CD14-positive monocyte (primary cell): Measurements from ENCODE around the gene TUBG1. TPM values are rescaled to one million over a fixed set of nuclear protein-coding genes. Genes with fewer than 3 reads are reported as not detected.

Source experiments
- DNase-seq, 3 donors: peaks; one replicate each; pipeline ENCODE4 v3.0.0-alpha.2; 2011 to 2022
- H2AFZ ChIP-seq: 2 replicates; pipeline ENCODE4 v1.6.0; 2012; ENCODE audit warnings: mild to moderate bottlenecking, low read depth, low read length, inconsistent platforms; ENCODE audit not compliant: insufficient read depth, poor library complexity, severe bottlenecking
- H3K27ac ChIP-seq, 2 donors: 1 replicate in 1 of 2; 2 replicates in 1 of 2; pipeline ENCODE4 v1.5.1; 2012 to 2013; ENCODE audit warnings: low read length in 2 of 2, control low read depth in 1 of 2, inconsistent platforms in 1 of 2, low read depth in 1 of 2, mild to moderate bottlenecking in 1 of 2
- H3K27me3 ChIP-seq, 2 donors: one replicate each; pipeline versions ENCODE4 v1.6.0 to v1.6.1; 2011 to 2013; ENCODE audit warnings: low read length in 2 of 2; ENCODE audit not compliant: control insufficient read depth in 2 of 2, insufficient read depth in 2 of 2
- H3K36me3 ChIP-seq, 2 donors: replicated peaks in 1 of 2; 1 replicate in 1 of 2; 2 replicates in 1 of 2; pipeline versions ENCODE4 v1.5.1 to v1.6.1; 2012 to 2013; ENCODE audit warnings: low read length in 2 of 2, control low read depth in 1 of 2, inconsistent platforms in 1 of 2, mild to moderate bottlenecking in 1 of 2; ENCODE audit not compliant: insufficient read depth in 2 of 2, control insufficient read depth in 1 of 2
- H3K4me1 ChIP-seq, 2 donors: 1 replicate in 1 of 2; 2 replicates in 1 of 2; pipeline versions ENCODE4 v1.5.1 to v1.6.1; 2012 to 2013; ENCODE audit warnings: low read length in 2 of 2, control low read depth in 1 of 2, inconsistent platforms in 1 of 2, mild to moderate bottlenecking in 1 of 2, moderate library complexity in 1 of 2; ENCODE audit not compliant: insufficient read depth in 2 of 2, control insufficient read depth in 1 of 2
- H3K4me2 ChIP-seq: replicated peaks from 2 replicates; pipeline ENCODE3; 2012; ENCODE audit warnings: low read length, moderate library complexity, mild to moderate bottlenecking; ENCODE audit not compliant: poor library complexity, severe bottlenecking; ENCODE audit errors: extremely low read depth
- H3K4me3 ChIP-seq, 3 experiments: fragments of 200-600 bp in 1 of 3; sonication (generic) in 1 of 3; replicated peaks in 1 of 3; 1 replicate in 2 of 3; 2 replicates in 1 of 3; pipeline ENCODE4 v1.5.1; 2011 to 2013; ENCODE audit warnings: low read length in 3 of 3, mild to moderate bottlenecking in 3 of 3, control low read depth in 2 of 3, low read depth in 2 of 3, inconsistent platforms in 1 of 3, moderate library complexity in 1 of 3
- H3K79me2 ChIP-seq: 2 replicates; pipeline ENCODE4 v1.6.0; 2012; ENCODE audit warnings: mild to moderate bottlenecking, control low read depth, inconsistent platforms, low read length, moderate library complexity; ENCODE audit not compliant: insufficient read depth
- H3K9ac ChIP-seq: 2 replicates; pipeline ENCODE4 v1.6.0; 2017; ENCODE audit warnings: low read length, mild to moderate bottlenecking; ENCODE audit not compliant: insufficient read depth, poor library complexity, severe bottlenecking
- H3K9me3 ChIP-seq, 2 donors: replicated peaks in 1 of 2; 1 replicate in 1 of 2; 2 replicates in 1 of 2; pipeline versions ENCODE4 v1.5.1 to v1.6.1; 2012 to 2013; ENCODE audit warnings: low read length in 2 of 2, control low read depth in 1 of 2; ENCODE audit not compliant: control insufficient read depth in 1 of 2, insufficient read depth in 1 of 2
- H4K20me1 ChIP-seq: 2 replicates; pipeline ENCODE4 v1.6.0; 2012; ENCODE audit warnings: mild to moderate bottlenecking, low read length, control low read depth, moderate library complexity; ENCODE audit not compliant: insufficient read depth
- H3K27ac Mint-ChIP-seq, 7 donors: one replicate each; pipeline ENCODE4 v1.8.0; 2020; ENCODE audit warnings: mild to moderate bottlenecking in 7 of 7, mixed read lengths in 7 of 7, moderate library complexity in 6 of 7, inconsistent platforms in 2 of 7
- H3K27me3 Mint-ChIP-seq, 3 donors: one replicate each; pipeline ENCODE4 v1.8.0; 2021 to 2022; ENCODE audit warnings: low read depth in 3 of 3, mild to moderate bottlenecking in 3 of 3, mixed read lengths in 3 of 3, moderate library complexity in 3 of 3, inconsistent platforms in 1 of 3
- H3K36me3 Mint-ChIP-seq, 2 donors: one replicate each; pipeline ENCODE4 v1.8.0; 2020; ENCODE audit warnings: mixed read lengths in 2 of 2, inconsistent platforms in 1 of 2, mild to moderate bottlenecking in 1 of 2
- H3K4me1 Mint-ChIP-seq: one replicate; pipeline ENCODE4 v1.8.0; 2020; ENCODE audit warnings: mild to moderate bottlenecking, mixed read lengths
- H3K4me3 Mint-ChIP-seq, 2 donors: one replicate each; pipeline ENCODE4 v1.8.0; 2020; ENCODE audit warnings: mild to moderate bottlenecking in 2 of 2, mixed read lengths in 2 of 2, moderate library complexity in 1 of 2
- H3K9me3 Mint-ChIP-seq, 7 donors: one replicate each; pipeline ENCODE4 v1.8.0; 2020 to 2022; ENCODE audit warnings: mixed read lengths in 7 of 7, mild to moderate bottlenecking in 6 of 7, moderate library complexity in 6 of 7, inconsistent platforms in 2 of 7
- CTCF ChIP-seq: fragments of 200-600 bp; IDR thresholded peaks from one replicate; pipeline ENCODE4 v1.8.0; 2022; ENCODE audit warnings: antibody characterized with exemption, mild to moderate bottlenecking
- WGBS: methylation state at CpG from one replicate; pipeline ENCODE4 v1.1.5; 2013; ENCODE audit warnings: missing lambda C conversion rate; ENCODE audit not compliant: insufficient coverage; 5-methylcytosine and 5-hydroxymethylcytosine counted together
- intact Hi-C, 2 donors: fragments of 100-400 bp; cut with micrococcal nuclease; formaldehyde crosslinking; loops; one replicate each; pipeline versions ENCODE4 v1.15.0 to v1.15.1; 2023
- polyA plus RNA-seq, 3 donors: library from polyadenylated mRNA; depleted of rRNA in 1 of 3; unstranded in 2 of 3; stranded (reverse) in 1 of 3; fragments of 300-500 nt in 2 of 3; fragments of >200 nt in 1 of 3; fragmentation: Illumina TruSeq in 2 of 3; gene quantifications; 1 replicate in 2 of 3; 2 replicates in 1 of 3; pipeline ENCODE4 v1.2.3, GENCODE V29; 2012 to 2021

The TUBG1 gene
- polyA plus RNA-seq, 3 donors: 7.5 to 17.4 (median 10.2) TPM

- WGBS: 88% methylated on average over 1 of the region's 7 CpGs
- Mint-ChIP-seq H3K27ac (no peak overlapping the region), H3K4me1 (peaks cover 22% of the 10 kb centered on the region), H3K27me3 (peaks cover 7 to 20% (median 9%) of the 10 kb centered on the region in 3 donors), H3K9me3 (peaks cover 0 to 6% (median 3%) of the 10 kb centered on the region in 7 donors), H3K36me3 (peaks cover 6 to 8% of the 10 kb centered on the region in 2 donors), H3K4me3 (no peak overlapping the region)
- H3K79me2 ChIP-seq: no peaks in the 10 kb centered on the region
- H2AFZ ChIP-seq: no peak overlapping the region
- H3K36me3 ChIP-seq: no peaks in the 10 kb centered on the region
- H3K27me3 ChIP-seq: no peaks in the 10 kb centered on the region
- intact Hi-C loops: no loop called here
- DNase-seq: no peak
- no peak overlapping the region for H3K4me3 ChIP-seq
- no peak overlapping the region for H3K4me2 ChIP-seq
- H3K9ac ChIP-seq: no peak overlapping the region
- TF ChIP-seq CTCF: no peak
- peaks cover 11 to 13% of the 10 kb centered on the region in 2 donors for H3K4me1 ChIP-seq
- H4K20me1 ChIP-seq: no peaks in the 10 kb centered on the region
- H3K27ac ChIP-seq: no peak overlapping the region
- no peaks in the 10 kb centered on the region for H3K9me3 ChIP-seq
Observed at GRCh38 chr17:42660692-42661345, 51.3 kb downstream of the TUBG1 start.

Other genes starting within 250 kb of the TUBG1 start
- gene STAT3, start 221.2 kb upstream of the TUBG1 start, polyA plus RNA-seq: 100 to 1,000 TPM in 2 of 3 donors, 10 to 100 TPM in 1; 73.0 to 155 (median 110) TPM
- gene CAVIN1, start 186.4 kb upstream of the TUBG1 start, polyA plus RNA-seq: under 1 TPM in 1 of 3 donors, not detected in 2; 0.01 TPM
- 100 to 1,000 TPM in 1 of 3 donors, 10 to 100 TPM in 2; 36.1 to 126 (median 55.1) TPM for gene ATP6V0A1, start 150.8 kb upstream of the TUBG1 start, polyA plus RNA-seq
- gene NAGLU, start 73.4 kb upstream of the TUBG1 start, polyA plus RNA-seq: 10 to 100 TPM; 10.4 to 32.9 (median 24.9) TPM
- gene HSD17B1, start 56.8 kb upstream of the TUBG1 start, polyA plus RNA-seq: under 1 TPM; 0.19 to 0.72 (median 0.27) TPM
- gene COASY, start 47.5 kb upstream of the TUBG1 start, polyA plus RNA-seq: 10 to 100 TPM; 52.6 to 63.8 (median 57.9) TPM
- gene MLX, start 42.6 kb upstream of the TUBG1 start, polyA plus RNA-seq: 100 to 1,000 TPM in 1 of 3 donors, 10 to 100 TPM in 2; 61.4 to 106 (median 63.5) TPM
- gene PSMC3IP, start 32.0 kb upstream of the TUBG1 start, polyA plus RNA-seq: 1 to 10 TPM in 1 of 3 donors, not detected in 2; 1.2 TPM
- gene RETREG3, start 309 bp upstream of the TUBG1 start, polyA plus RNA-seq: 10 to 100 TPM; 34.0 to 69.9 (median 69.9) TPM
- gene TUBG2, start 49.6 kb downstream of the TUBG1 start, polyA plus RNA-seq: 1 to 10 TPM in 1 of 3 donors, under 1 TPM in 2; 0.31 to 7.3 (median 0.47) TPM
- under 1 TPM; 0.38 to 0.43 (median 0.41) TPM for gene PLEKHH3, start 67.3 kb downstream of the TUBG1 start, polyA plus RNA-seq
- under 1 TPM in 2 of 3 donors, not detected in 1; 0.13 to 0.37 TPM for gene CCR10, start 72.2 kb downstream of the TUBG1 start, polyA plus RNA-seq
- under 1 TPM in 2 of 3 donors, not detected in 1; 0.23 to 0.24 TPM for gene CNTNAP1, start 72.8 kb downstream of the TUBG1 start, polyA plus RNA-seq
- 100 to 1,000 TPM in 1 of 3 donors, 10 to 100 TPM in 2; 12.3 to 169 (median 17.8) TPM for gene EZH1, start 135.4 kb downstream of the TUBG1 start, polyA plus RNA-seq
- not detected for gene RAMP2, start 151.5 kb downstream of the TUBG1 start, polyA plus RNA-seq
- 100 to 1,000 TPM in 2 of 3 donors, 10 to 100 TPM in 1; 71.3 to 125 (median 104) TPM for gene VPS25, start 163.8 kb downstream of the TUBG1 start, polyA plus RNA-seq
- gene WNK4, start 170.9 kb downstream of the TUBG1 start, polyA plus RNA-seq: not detected
- gene COA3, start 189.0 kb downstream of the TUBG1 start, polyA plus RNA-seq: 100 to 1,000 TPM in 2 of 3 donors, 10 to 100 TPM in 1; 21.5 to 171 (median 156) TPM
- gene CNTD1, start 189.2 kb downstream of the TUBG1 start, polyA plus RNA-seq: not detected
- 100 to 1,000 TPM in 1 of 3 donors, 10 to 100 TPM in 2; 68.1 to 105 (median 91.8) TPM for gene BECN1, start 214.6 kb downstream of the TUBG1 start, polyA plus RNA-seq
- 100 to 1,000 TPM in 2 of 3 donors, 10 to 100 TPM in 1; 61.9 to 137 (median 124) TPM for gene PSME3, start 223.7 kb downstream of the TUBG1 start, polyA plus RNA-seq
- gene AOC2, start 234.9 kb downstream of the TUBG1 start, polyA plus RNA-seq: 1 to 10 TPM in 1 of 3 donors, under 1 TPM in 1, not detected in 1; 0.09 to 1.6 TPM
- gene AOC3, start 241.5 kb downstream of the TUBG1 start, polyA plus RNA-seq: under 1 TPM in 1 of 3 donors, not detected in 2; 0.85 TPM